ENCODE measurements around the gene C7. TPM values are rescaled to one million over a fixed set of nuclear protein-coding genes. Genes with fewer than 3 reads are reported as not detected.
A peak's percentile ranks its signal among the peaks of the same experiment; 100 is the strongest.

The C7 gene
- total and polyA plus RNA-seq, 2 of the 13 experiments (the other 11 are each of a cell fraction or from before 2014, with no cell fraction given), result 1.7 to 3.5 TPM

- TF ChIP-seq GATAD1 (CRISPR knock-in tag; IDR thresholded peaks at IDR 0.05) (no peak), HDAC2 (CRISPR knock-in tag; IDR thresholded peaks at IDR 0.05) (peak; percentile 85), CERS6 (CRISPR knock-in tag; IDR thresholded peaks at IDR 0.05) (no peak), ZBTB2 (CRISPR knock-in tag; IDR thresholded peaks at IDR 0.05; ENCODE audit: low read depth) (no peak), ZNF260 (CRISPR knock-in tag; IDR thresholded peaks at IDR 0.05; ENCODE audit: borderline replicate concordance, low read depth) (no peak), ZNF460 (CRISPR knock-in tag; IDR thresholded peaks at IDR 0.05; ENCODE audit: borderline replicate concordance) (no peak), CSRNP2 (CRISPR knock-in tag; conservative IDR thresholded peaks at IDR 0.05; ENCODE audit: low read depth) (no peak), RERE (CRISPR knock-in tag; IDR thresholded peaks at IDR 0.05; ENCODE audit: low read depth) (0 out of 2 replicates have a peak, but pooled peaks have one; percentile 77), NCOR1 (IDR thresholded peaks at IDR 0.05; ENCODE audit: borderline replicate concordance, low read length) (peak; percentile 87; the same call in 1 of the 2 replicates), ZNF496 (CRISPR knock-in tag; IDR thresholded peaks at IDR 0.05; ENCODE audit: insufficient replicate concordance) (no peak), ZNF709 (CRISPR knock-in tag; IDR thresholded peaks at IDR 0.05) (no peak), IKZF1 (IDR thresholded peaks at IDR 0.05) (no peak), ZNF10 (CRISPR knock-in tag; IDR thresholded peaks at IDR 0.05; ENCODE audit: borderline replicate concordance, low read depth) (no peak)
These were observed 82.1 kb downstream of the C7 start (continued) for GRCh38 chr5:40991168-40991980.
